ENCODE data around the gene CFAP20DC. TPM values are rescaled to one million over a fixed set of nuclear protein-coding genes. Genes with fewer than 3 reads are reported as not detected.
"Not testable (repeated sequence)": the region's sequence is repeated elsewhere in the genome, so short reads cannot be mapped to it uniquely, and the experiment has no call there.

The CFAP20DC gene
- total RNA-seq, 1 donor from 2014 or later, result 1.4 TPM

DNA sequence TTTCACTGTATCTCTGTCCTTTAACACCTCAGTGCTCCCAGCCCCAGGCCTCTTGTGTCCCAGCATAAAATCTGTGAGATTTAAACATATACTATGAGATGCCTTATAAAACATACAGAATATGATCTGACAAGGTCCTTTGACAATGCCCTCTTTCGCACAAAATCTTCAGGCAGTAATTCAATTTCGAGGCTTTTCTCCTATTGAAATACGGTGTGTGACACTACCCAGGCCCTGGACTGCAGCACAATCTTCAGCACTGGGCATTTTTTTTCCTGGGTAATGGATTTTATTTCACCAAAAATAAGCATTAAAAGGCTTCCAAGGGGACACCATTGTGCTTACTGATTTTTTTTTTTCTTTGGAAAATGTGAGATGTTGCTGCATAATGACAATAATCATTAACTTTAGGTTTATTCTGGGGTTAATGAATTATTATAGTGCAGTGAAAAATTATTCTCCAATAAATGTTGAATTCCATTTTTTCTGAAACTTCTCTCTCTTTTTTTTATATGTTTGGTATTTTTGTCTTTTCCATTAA, 342.4 kb downstream of the CFAP20DC start:
- no peak for DNase-seq (ENCODE audit: extremely low spot score, unreplicated experiment)
- Mint-ChIP-seq H3K27me3 (ENCODE audit: unreplicated experiment) (no peaks in the 10 kb centered on the region), H3K4me3 (ENCODE audit: unreplicated experiment) (no peak overlapping the region), H3K4me1 (ENCODE audit: unreplicated experiment) (peaks cover 3% of the 10 kb centered on the region), H3K9me3 (ENCODE audit: unreplicated experiment) (peaks cover under 1% of the 10 kb centered on the region), H3K36me3 (ENCODE audit: unreplicated experiment) (no peaks in the 10 kb centered on the region), H3K27ac (ENCODE audit: unreplicated experiment) (no peak overlapping the region)
- TF ChIP-seq, protein P1, sequence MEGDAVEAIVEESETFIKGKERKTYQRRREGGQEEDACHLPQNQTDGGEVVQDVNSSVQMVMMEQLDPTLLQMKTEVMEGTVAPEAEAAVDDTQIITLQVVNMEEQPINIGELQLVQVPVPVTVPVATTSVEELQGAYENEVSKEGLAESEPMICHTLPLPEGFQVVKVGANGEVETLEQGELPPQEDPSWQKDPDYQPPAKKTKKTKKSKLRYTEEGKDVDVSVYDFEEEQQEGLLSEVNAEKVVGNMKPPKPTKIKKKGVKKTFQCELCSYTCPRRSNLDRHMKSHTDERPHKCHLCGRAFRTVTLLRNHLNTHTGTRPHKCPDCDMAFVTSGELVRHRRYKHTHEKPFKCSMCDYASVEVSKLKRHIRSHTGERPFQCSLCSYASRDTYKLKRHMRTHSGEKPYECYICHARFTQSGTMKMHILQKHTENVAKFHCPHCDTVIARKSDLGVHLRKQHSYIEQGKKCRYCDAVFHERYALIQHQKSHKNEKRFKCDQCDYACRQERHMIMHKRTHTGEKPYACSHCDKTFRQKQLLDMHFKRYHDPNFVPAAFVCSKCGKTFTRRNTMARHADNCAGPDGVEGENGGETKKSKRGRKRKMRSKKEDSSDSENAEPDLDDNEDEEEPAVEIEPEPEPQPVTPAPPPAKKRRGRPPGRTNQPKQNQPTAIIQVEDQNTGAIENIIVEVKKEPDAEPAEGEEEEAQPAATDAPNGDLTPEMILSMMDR (IDR thresholded peaks at IDR 0.05), result no peak

DNA sequence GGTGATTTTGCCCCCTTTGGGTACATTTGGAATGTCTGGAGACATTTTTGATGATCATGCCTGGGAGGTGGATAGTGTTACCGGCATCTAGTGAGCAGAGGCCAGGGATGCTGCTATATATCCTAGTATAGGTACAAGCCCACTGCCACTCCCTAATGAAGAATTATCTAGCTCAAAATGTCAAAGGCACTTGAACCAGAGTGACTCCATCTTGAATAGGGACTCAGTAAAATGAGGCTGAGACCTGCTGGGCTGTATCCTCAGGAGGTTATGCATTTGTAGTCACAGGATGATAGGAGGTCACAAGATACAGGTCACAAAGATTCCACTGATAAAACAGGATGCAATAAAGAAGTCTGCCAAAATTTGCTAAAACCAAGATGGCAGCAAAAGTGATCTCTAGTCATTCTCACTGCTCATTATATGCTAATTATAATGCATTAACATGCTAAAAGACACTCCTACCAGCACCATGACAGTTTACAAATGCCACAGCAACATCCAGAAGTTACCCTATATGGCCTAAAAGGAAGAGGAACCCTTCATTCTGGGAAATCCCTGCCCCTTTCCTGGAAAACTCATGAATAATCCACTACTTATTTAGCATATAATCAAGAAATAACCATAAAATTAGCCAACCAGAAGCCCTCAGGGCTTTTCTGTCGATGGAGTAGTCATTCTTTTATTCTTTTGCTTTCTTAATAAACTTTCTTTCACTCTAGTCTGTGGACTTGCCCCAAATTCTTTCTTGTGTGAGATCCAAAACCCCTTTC, 343.2 kb downstream of the CFAP20DC start:
- H3K4me1 Mint-ChIP-seq (ENCODE audit: unreplicated experiment), result no peaks in the 10 kb centered on the region
- no peaks in the 10 kb centered on the region for H3K27me3 Mint-ChIP-seq (ENCODE audit: unreplicated experiment)
- peaks cover 4% of the 10 kb centered on the region for H3K9me3 Mint-ChIP-seq (ENCODE audit: unreplicated experiment)
- H3K4me3 Mint-ChIP-seq (ENCODE audit: unreplicated experiment), result no peak overlapping the region
- no peaks in the 10 kb centered on the region for H3K36me3 Mint-ChIP-seq (ENCODE audit: unreplicated experiment)
- H3K27ac Mint-ChIP-seq (ENCODE audit: unreplicated experiment), result no peak overlapping the region
- TF ChIP-seq, protein P1 (IDR thresholded peaks at IDR 0.05), result no peak
- DNase-seq (ENCODE audit: extremely low spot score, unreplicated experiment), result no peak

DNA sequence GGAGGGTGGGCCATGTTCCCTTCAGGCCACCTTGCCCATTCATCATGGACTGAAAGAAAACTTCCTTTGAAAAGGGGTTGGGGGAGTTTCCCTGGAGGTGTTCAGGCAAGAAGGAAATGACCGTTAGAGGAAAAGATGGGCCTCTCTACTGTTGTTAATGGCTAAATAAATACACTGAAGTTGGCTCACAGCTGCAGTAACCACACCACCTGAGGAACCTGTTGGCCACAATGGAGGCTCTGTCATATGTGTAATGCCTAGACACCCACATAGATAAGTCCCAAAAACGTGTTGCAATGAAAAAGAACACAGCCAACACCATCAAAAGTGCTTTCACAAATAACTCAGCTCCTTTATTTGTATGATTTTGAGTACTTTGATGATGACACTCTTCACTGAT, 345.1 kb downstream of the CFAP20DC start:
- H3K36me3 Mint-ChIP-seq (ENCODE audit: unreplicated experiment), result no peaks in the 10 kb centered on the region
- no peaks in the 10 kb centered on the region for H3K4me1 Mint-ChIP-seq (ENCODE audit: unreplicated experiment)
- H3K9me3 Mint-ChIP-seq (ENCODE audit: unreplicated experiment), result peaks cover 4% of the 10 kb centered on the region
- TF ChIP-seq, protein P1 (IDR thresholded peaks at IDR 0.05), result no peak
- no peak for DNase-seq (ENCODE audit: extremely low spot score, unreplicated experiment)
- no peak overlapping the region for H3K27ac Mint-ChIP-seq (ENCODE audit: unreplicated experiment)
- peaks cover 10% of the 10 kb centered on the region for H3K27me3 Mint-ChIP-seq (ENCODE audit: unreplicated experiment)
- no peak overlapping the region for H3K4me3 Mint-ChIP-seq (ENCODE audit: unreplicated experiment)

DNA sequence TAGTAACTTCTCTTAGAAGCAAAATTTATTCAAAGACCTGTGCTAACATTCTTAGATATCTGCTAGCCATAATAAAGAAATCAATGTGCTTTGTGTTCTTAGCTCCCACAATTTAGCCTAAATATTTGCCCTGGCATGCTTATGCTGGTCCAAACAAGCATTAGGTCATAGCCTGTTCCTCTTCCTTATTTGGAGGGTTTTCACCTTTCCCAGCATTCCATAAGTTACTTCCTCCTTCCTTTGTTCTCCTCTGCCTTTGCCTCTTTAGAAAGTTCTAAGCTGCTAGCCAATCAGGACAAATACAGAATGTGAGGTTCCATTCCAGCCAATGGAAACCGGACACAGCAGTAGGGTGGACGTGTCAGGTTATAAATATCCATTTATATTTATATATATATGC, 345.5 kb downstream of the CFAP20DC start:
- not testable (repeated sequence) for H3K36me3 Mint-ChIP-seq (ENCODE audit: unreplicated experiment); H3K4me1 Mint-ChIP-seq (ENCODE audit: unreplicated experiment); DNase-seq (ENCODE audit: extremely low spot score, unreplicated experiment); H3K9me3 Mint-ChIP-seq (ENCODE audit: unreplicated experiment); H3K4me3 Mint-ChIP-seq (ENCODE audit: unreplicated experiment); H3K27ac Mint-ChIP-seq (ENCODE audit: unreplicated experiment)
- H3K27me3 Mint-ChIP-seq (ENCODE audit: unreplicated experiment), result peaks cover 13% of the 10 kb centered on the region

DNA sequence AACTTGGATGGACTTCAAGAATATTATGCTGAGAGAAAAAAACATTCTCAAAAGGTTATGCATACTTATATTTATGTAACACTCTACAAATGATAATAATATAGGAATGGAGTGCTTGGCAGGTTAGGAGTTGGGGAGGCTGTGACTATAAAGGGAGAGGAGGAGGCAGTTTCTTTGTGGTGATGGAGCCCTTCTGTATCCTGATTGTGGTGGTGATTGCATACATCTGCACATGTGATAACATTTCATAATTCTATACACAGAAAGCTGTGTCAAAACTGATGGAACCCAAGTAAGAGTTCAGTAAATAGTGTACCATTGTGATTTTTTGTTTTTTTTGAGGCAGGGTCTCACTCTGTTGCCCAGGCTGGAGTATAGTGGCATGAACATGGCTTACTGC, 351.6 kb downstream of the CFAP20DC start:
- H3K36me3 Mint-ChIP-seq (ENCODE audit: unreplicated experiment), result no peaks in the 10 kb centered on the region
- no peak overlapping the region for H3K4me3 Mint-ChIP-seq (ENCODE audit: unreplicated experiment)
- no peak for DNase-seq (ENCODE audit: extremely low spot score, unreplicated experiment)
- TF ChIP-seq, protein P1 (IDR thresholded peaks at IDR 0.05), result no peak
- peaks cover 9% of the 10 kb centered on the region for H3K9me3 Mint-ChIP-seq (ENCODE audit: unreplicated experiment)
- H3K4me1 Mint-ChIP-seq (ENCODE audit: unreplicated experiment), result no peaks in the 10 kb centered on the region
- peaks cover 20% of the 10 kb centered on the region for H3K27me3 Mint-ChIP-seq (ENCODE audit: unreplicated experiment)
- H3K27ac Mint-ChIP-seq (ENCODE audit: unreplicated experiment), result no peak overlapping the region
